ENCODE results near the gene MATR3.
A peak's percentile ranks its signal among the peaks of the same experiment; 100 is the strongest.

The MATR3 gene

GRCh38 chr5:139287890-139288635 lies 5.5 kb upstream of the MATR3 start:
- DNase-seq (ENCODE audit: low read depth), result peak; percentile 24
- no peak overlapping the region for H3K4me3 ChIP-seq (replicated peaks; ENCODE audit: low read depth, low read length)
- TF ChIP-seq CTCF (IDR thresholded peaks at IDR 0.05; ENCODE audit: low read length, missing control alignments), result no peak

- no peak for DNase-seq (ENCODE audit: low read depth)
- no peak overlapping the region for H3K4me3 ChIP-seq (replicated peaks; ENCODE audit: low read depth, low read length)
- no peak for TF ChIP-seq CTCF (IDR thresholded peaks at IDR 0.05; ENCODE audit: low read length, missing control alignments)
Observed at GRCh38 chr5:139291051-139291450, 2.5 kb upstream of the MATR3 start.

GRCh38 chr5:139293202-139293506 lies 386 bp upstream of the MATR3 start:
- peak overlapping the region; percentile 90 for H3K4me3 ChIP-seq (replicated peaks; ENCODE audit: low read depth, low read length)
- DNase-seq (ENCODE audit: low read depth), result no peak
- no peak for TF ChIP-seq CTCF (IDR thresholded peaks at IDR 0.05; ENCODE audit: low read length, missing control alignments)

GRCh38 chr5:139294374-139295165 lies 1.0 kb downstream of the MATR3 start:
- H3K4me3 ChIP-seq (replicated peaks; ENCODE audit: low read depth, low read length), result peak overlapping the region; percentile 90
- peak; percentile 81 for DNase-seq (ENCODE audit: low read depth)
- TF ChIP-seq CTCF (IDR thresholded peaks at IDR 0.05; ENCODE audit: low read length, missing control alignments), result peak; percentile 36

- peak overlapping the region; percentile 90 for H3K4me3 ChIP-seq (replicated peaks; ENCODE audit: low read depth, low read length)
- no peak for DNase-seq (ENCODE audit: low read depth)
- TF ChIP-seq CTCF (IDR thresholded peaks at IDR 0.05; ENCODE audit: low read length, missing control alignments), result no peak
Observed at GRCh38 chr5:139295346-139296057, 2.0 kb downstream of the MATR3 start.

- TF ChIP-seq CTCF (IDR thresholded peaks at IDR 0.05; ENCODE audit: low read length, missing control alignments), result no peak
- no peak for DNase-seq (ENCODE audit: low read depth)
- peak overlapping the region; percentile 90 for H3K4me3 ChIP-seq (replicated peaks; ENCODE audit: low read depth, low read length)
Observed at GRCh38 chr5:139296198-139296597, 2.7 kb downstream of the MATR3 start.

Data from fibroblast of pulmonary artery (primary cell).